ENCODE measurements around the gene NAALADL2. TPM values are rescaled to one million over a fixed set of nuclear protein-coding genes. Genes with fewer than 3 reads are reported as not detected.

The NAALADL2 gene
- total RNA-seq, 1 donor from 2014 or later = 10.4 TPM

- H3K4me3 Mint-ChIP-seq (ENCODE audit: low read depth) = no peak overlapping the region
- no peaks in the 10 kb centered on the region for H3K27me3 Mint-ChIP-seq
- TF ChIP-seq CTCF (IDR thresholded peaks at IDR 0.05; ENCODE audit: unreplicated experiment) = no peak
- H3K4me1 Mint-ChIP-seq (ENCODE audit: low read depth) = peaks cover 2% of the 10 kb centered on the region
- no peak overlapping the region for H3K27ac Mint-ChIP-seq
- H3K36me3 Mint-ChIP-seq (ENCODE audit: insufficient read depth) = peaks cover 4% of the 10 kb centered on the region
- H3K9me3 Mint-ChIP-seq (ENCODE audit: low read depth) = peaks cover 7% of the 10 kb centered on the region
- DNase-seq (ENCODE audit: low spot score, unreplicated experiment) = no peak
Observed at GRCh38 chr3:175149675-175150074, 290.5 kb downstream of the NAALADL2 start.

GRCh38 chr3:175150812-175151401 is 291.8 kb downstream of the NAALADL2 start:
- Mint-ChIP-seq H3K27ac (no peak overlapping the region), H3K4me3 (ENCODE audit: low read depth) (no peak overlapping the region)
- no peak for DNase-seq (ENCODE audit: low spot score, unreplicated experiment)

GRCh38 chr3:175153595-175153994 is 294.5 kb downstream of the NAALADL2 start:
- no peak for TF ChIP-seq CTCF (IDR thresholded peaks at IDR 0.05; ENCODE audit: unreplicated experiment)
- Mint-ChIP-seq H3K27ac (no peak overlapping the region), H3K27me3 (no peaks in the 10 kb centered on the region), H3K4me3 (ENCODE audit: low read depth) (no peak overlapping the region), H3K9me3 (ENCODE audit: low read depth) (peaks cover 2% of the 10 kb centered on the region), H3K4me1 (ENCODE audit: low read depth) (peaks cover 2% of the 10 kb centered on the region), H3K36me3 (ENCODE audit: insufficient read depth) (no peaks in the 10 kb centered on the region)
- DNase-seq (ENCODE audit: low spot score, unreplicated experiment) = no peak

More at GRCh38 chr3:175150812-175151401, 291.8 kb downstream of the NAALADL2 start:
- TF ChIP-seq CTCF (IDR thresholded peaks at IDR 0.05; ENCODE audit: unreplicated experiment) = no peak
- Mint-ChIP-seq H3K4me1 (ENCODE audit: low read depth) (peaks cover 2% of the 10 kb centered on the region), H3K27me3 (no peaks in the 10 kb centered on the region), H3K9me3 (ENCODE audit: low read depth) (peaks cover 7% of the 10 kb centered on the region), H3K36me3 (ENCODE audit: insufficient read depth) (peaks cover 4% of the 10 kb centered on the region)

GRCh38 chr3:175155172-175155571 is 296.0 kb downstream of the NAALADL2 start:
- DNase-seq (ENCODE audit: low spot score, unreplicated experiment) = no peak
- no peaks in the 10 kb centered on the region for H3K9me3 Mint-ChIP-seq (ENCODE audit: low read depth)
- no peaks in the 10 kb centered on the region for H3K27me3 Mint-ChIP-seq
- H3K36me3 Mint-ChIP-seq (ENCODE audit: insufficient read depth) = no peaks in the 10 kb centered on the region
- no peak overlapping the region for H3K27ac Mint-ChIP-seq
- no peak for TF ChIP-seq CTCF (IDR thresholded peaks at IDR 0.05; ENCODE audit: unreplicated experiment)
- H3K4me3 Mint-ChIP-seq (ENCODE audit: low read depth) = no peak overlapping the region
- peaks cover 2% of the 10 kb centered on the region for H3K4me1 Mint-ChIP-seq (ENCODE audit: low read depth)

GRCh38 chr3:175159202-175159601 is 300.1 kb downstream of the NAALADL2 start:
- DNase-seq (ENCODE audit: low spot score, unreplicated experiment) = no peak
- no peaks in the 10 kb centered on the region for H3K36me3 Mint-ChIP-seq (ENCODE audit: insufficient read depth)

More at GRCh38 chr3:175159202-175159601, 300.1 kb downstream of the NAALADL2 start:
- no peak overlapping the region for H3K27ac Mint-ChIP-seq
- H3K4me3 Mint-ChIP-seq (ENCODE audit: low read depth) = no peak overlapping the region
- H3K9me3 Mint-ChIP-seq (ENCODE audit: low read depth) = no peaks in the 10 kb centered on the region
- no peaks in the 10 kb centered on the region for H3K27me3 Mint-ChIP-seq
- no peaks in the 10 kb centered on the region for H3K4me1 Mint-ChIP-seq (ENCODE audit: low read depth)
- TF ChIP-seq CTCF (IDR thresholded peaks at IDR 0.05; ENCODE audit: unreplicated experiment) = no peak
